Urothelium cell line (cell line): ENCODE results near the gene ILKAP.
A peak's percentile ranks its signal among the peaks of the same experiment; 100 is the strongest.

ENCODE experiments used
- DNase-seq: peaks from one replicate; pipeline ENCODE4 v3.0.0; 2011; ENCODE audit warnings: low spot score, mixed read lengths
- FAIRE-seq: peaks from 2 replicates; lab custom pipeline; 2011; peaks lifted over from hg19 to GRCh38; lab: Jason Lieb, UNC

The ILKAP gene

GRCh38 chr2:238167344-238167715, 36.2 kb downstream of the ILKAP start:
- DNase-seq (no peak), FAIRE-seq (no peak)

GRCh38 chr2:238166391-238167343, 36.8 kb downstream of the ILKAP start:
- DNase-seq = no peak
- peak; percentile 5 for FAIRE-seq

- no peak for DNase-seq
- FAIRE-seq = no peak
These were observed 38.1 kb downstream of the ILKAP start for GRCh38 chr2:238165288-238165921.

GRCh38 chr2:238164906-238165287, 38.6 kb downstream of the ILKAP start:
- FAIRE-seq = no peak
- DNase-seq = no peak

- no peak for FAIRE-seq
- DNase-seq = no peak
These were observed 39.9 kb downstream of the ILKAP start for GRCh38 chr2:238163481-238164198.

- DNase-seq (no peak), FAIRE-seq (no peak)
These were observed 40.6 kb downstream of the ILKAP start for GRCh38 chr2:238162846-238163441.

GRCh38 chr2:238162251-238162845, 41.1 kb downstream of the ILKAP start:
- DNase-seq = no peak
- no peak for FAIRE-seq

- FAIRE-seq = no peak
- DNase-seq = no peak
These were observed 42.0 kb downstream of the ILKAP start for GRCh38 chr2:238161291-238162051.

- FAIRE-seq (no peak), DNase-seq (peak; percentile 36)
These were observed 43.0 kb downstream of the ILKAP start for GRCh38 chr2:238160206-238161129.

GRCh38 chr2:238159661-238160205, 43.8 kb downstream of the ILKAP start:
- no peak for DNase-seq
- no peak for FAIRE-seq

- DNase-seq (peak; percentile 56), FAIRE-seq (no peak)
These were observed 44.4 kb downstream of the ILKAP start for GRCh38 chr2:238159071-238159539.

- peak; percentile 5 for FAIRE-seq
- DNase-seq = peak; percentile 88
These were observed 44.9 kb downstream of the ILKAP start, which contains the start of gene ERFE for GRCh38 chr2:238158509-238159070. TSS of gene ERFE (plus strand) at chr2:238158970. CDS start at chr2:238159008, 38 bp downstream.

GRCh38 chr2:238158018-238158508, 45.4 kb downstream of the ILKAP start:
- no peak for DNase-seq
- FAIRE-seq = no peak

GRCh38 chr2:238157506-238158017, 45.9 kb downstream of the ILKAP start:
- no peak for DNase-seq

GRCh38 chr2:238155761-238156694, 47.5 kb downstream of the ILKAP start:
- FAIRE-seq (no peak), DNase-seq (no peak)

More at GRCh38 chr2:238157506-238158017, 45.9 kb downstream of the ILKAP start:
- FAIRE-seq = no peak

- no peak for DNase-seq
- no peak for FAIRE-seq
These were observed 48.3 kb downstream of the ILKAP start for GRCh38 chr2:238155051-238155760.
